ENCODE results near the gene SEMA6A. TPM values are rescaled to one million over a fixed set of nuclear protein-coding genes. Genes with fewer than 3 reads are reported as not detected.
A peak's percentile ranks its signal among the peaks of the same experiment; 100 is the strongest.
"Not testable (repeated sequence)": the region's sequence is repeated elsewhere in the genome, so short reads cannot be mapped to it uniquely, and the experiment has no call there.

Gene SEMA6A
- total RNA-seq, 1 experiment from 2014 or later, result not detected

DNA sequence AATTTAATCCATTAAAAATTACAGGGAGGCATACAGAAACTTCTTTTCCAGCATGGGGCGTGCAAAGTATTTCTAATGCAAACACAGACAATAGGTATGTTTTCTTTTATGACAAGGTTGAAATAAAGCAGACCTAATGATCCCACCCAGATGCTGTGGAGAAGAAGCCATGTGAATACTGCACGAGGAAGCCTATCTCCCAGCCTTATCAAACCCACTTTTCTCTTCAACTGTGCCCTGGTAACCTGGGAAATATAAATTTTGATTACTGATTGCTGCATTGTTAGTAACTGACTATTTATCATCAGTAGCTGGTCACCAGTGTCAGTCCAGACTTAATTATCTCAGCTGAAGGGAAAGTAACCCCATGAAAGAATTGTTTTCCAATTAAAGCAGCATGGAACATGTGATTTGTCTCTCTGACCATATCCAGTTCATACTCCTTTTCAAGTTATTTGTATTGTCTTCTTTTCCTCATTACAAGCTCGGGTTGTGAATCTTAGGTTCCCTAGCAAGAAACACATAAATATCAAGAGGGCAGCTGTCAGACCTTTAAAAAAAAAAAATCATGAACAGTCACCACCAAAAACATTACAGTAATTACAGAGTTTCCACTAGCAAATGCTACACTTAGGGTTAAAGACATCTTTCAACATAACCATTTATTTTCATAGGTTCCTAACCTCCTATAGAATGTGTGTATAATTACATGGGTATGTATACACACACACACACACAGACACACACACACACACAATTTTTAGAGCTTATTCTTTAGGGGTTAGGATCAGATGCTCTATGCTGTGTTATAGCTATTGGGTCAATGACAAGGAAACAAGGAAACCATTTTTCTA, 50.3 kb downstream of the SEMA6A start:
- DNase-seq (ENCODE audit: low read depth), result no peak

DNA sequence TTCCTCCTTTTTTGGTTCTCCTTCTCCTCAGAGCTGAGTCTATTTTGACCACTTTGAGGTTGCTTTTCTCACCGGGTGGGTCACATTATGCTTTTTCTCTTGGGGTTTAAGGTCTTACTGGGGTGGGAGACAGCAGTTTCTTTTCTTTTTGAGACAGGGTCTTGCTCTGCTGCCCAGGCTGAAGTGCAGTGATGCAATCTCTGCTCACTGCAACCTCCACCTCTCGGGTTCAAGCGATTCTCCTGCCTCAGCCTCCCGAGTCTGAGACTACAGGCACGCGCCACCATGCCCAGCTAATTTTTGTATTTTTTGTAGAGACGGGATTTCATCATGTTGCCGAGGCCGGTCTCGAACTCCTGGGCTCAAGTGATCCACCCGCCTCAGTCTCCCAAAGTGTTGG, 51.4 kb downstream of the SEMA6A start:
- not testable (repeated sequence) for DNase-seq (ENCODE audit: low read depth)

DNA sequence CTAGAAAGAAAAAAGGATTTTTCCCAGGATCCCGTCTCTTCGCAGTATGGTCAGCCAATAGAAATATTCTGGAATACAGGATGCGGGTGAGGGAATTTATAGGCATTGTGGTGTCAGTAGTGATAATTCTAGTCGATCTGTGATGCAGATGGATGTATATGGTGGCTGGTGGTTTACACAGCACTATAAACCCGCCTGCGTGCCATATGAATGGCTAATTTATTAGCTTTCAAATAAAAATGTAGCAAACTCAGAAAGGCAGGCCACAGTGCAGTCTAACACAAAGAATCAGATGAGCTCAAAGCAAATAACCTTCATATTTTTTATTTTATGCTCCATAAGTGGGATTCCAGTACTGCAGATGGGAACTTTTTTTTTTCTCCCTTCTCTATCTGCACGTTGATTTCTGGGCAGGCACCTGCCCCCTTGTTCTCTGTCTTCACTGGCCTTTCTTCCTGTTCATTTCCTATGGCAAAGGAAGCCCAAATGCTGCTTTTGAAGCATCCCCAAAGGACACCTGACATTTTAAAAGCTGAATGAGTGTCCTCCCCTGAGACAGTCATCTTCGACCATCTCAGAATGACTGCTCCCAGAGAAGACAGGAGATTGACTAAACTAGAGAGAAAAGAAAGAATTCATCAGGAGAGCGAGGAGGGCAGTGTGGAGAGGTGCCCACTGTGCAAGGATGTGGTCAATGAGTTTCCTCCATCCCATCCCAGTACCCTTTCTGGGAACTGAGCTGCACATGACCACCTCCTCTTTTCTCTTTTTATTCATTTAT, 52.1 kb downstream of the SEMA6A start:
- DNase-seq (ENCODE audit: low read depth), result no peak

DNA sequence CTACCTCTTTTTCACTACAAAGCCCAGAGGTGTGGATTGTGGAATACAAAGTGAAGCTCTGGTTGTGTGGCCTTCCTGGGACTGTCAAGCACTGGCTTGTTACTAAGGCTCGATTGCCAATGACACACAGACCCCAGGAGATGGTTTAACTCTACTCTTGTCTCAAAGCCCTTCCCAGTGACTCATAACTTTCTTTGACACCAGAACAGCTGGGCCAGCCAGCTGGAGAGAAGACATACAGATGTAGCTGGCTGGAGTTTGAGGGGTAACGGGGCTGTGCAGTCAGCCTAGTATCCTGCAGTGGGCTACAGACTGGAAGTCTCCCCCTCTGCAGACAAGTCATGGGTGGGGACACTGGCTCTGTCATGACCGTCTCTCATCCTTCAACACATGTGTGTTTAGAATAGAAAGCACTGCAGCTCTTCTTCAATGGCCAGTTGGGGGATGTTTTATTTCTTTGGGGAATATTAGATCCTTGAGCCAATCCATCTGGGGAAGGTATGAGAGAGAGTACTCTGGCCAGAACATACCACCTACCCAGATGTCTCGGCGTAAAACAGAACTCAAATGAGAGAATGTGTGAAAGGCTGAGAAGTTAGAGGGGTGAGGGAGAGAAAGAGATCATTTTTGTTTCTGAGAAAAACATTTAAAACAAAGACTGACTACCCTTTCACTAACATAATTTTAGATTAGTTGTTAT, 53.3 kb downstream of the SEMA6A start:
- DNase-seq (ENCODE audit: low read depth), result peak; percentile 31

DNA sequence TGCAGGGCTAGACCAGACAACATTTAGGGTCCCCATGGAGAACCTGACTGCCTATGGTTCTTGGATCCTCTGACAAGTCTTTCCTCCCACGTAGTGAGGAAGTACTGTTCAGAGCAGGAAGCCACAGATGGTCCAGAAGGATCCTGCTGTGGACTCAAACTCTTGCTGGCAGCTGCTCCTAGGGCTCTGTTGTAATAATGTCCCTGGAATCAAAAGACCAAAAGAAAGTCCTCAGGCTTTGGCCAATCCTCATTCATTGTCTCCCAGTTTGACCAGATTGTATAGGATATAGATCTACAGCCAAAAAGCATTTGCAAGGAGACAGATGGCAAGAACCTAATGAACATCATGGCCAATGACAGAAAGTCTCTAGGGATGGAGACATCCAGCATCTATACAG, 53.9 kb downstream of the SEMA6A start:
- DNase-seq (ENCODE audit: low read depth), result no peak

DNA sequence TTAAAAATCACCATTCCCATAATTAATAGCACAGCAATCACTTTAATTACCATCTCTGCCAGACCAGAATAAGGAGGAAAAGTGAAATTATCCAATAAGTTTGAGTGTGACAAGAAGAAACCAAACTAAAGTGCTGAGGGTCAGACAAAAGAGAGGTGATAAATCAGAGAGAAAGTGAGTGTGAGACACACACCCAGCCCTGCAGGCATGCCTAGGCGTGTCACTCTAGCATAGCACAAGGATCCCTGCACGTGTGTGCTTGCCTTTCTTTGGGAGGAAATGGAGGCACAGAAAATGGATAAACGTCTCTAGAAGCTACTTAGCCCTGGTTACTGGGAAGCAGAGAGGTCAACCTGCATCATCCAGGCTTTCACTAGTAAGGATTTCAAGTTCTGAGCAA, 56.2 kb downstream of the SEMA6A start:
- no peak for DNase-seq (ENCODE audit: low read depth)

DNA sequence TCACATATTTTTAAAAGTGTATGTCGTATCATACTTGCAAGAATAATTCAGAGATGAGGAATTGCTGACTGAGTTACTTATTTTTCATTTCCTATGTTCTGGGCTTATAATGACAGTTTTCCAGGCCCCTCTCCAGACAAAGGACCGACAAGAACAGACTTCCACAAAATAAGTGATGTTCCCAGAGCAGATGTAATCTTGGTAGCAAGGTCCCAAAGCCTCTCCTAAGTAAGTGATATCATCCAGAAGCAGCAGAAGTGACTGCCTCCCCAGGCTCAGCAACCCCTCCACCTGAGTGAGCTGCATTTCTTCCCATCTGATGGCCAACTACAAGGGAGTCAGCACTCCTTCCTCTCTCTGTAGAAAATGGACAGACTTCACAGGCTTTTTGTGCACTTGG, 57.1 kb downstream of the SEMA6A start:
- no peak for DNase-seq (ENCODE audit: low read depth)

DNA sequence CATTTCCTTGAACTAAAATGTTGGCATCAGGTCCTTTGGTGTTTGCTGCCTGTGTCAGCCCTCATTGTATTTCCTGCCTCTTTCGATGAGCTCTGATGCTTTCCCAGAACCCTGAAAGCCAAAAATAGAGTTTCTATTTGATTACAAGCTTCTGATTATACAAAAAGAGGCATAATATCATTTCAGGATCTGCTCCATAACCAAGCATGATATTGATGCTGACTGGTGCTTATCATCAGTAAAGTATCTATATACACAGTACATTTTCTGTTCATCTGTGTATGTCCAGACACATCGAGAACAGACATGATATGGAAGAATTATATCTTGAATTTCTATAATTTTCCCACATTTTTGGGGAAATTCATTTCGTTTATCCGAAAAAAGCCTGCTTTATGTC, 58.6 kb downstream of the SEMA6A start:
- DNase-seq (ENCODE audit: low read depth), result no peak

DNA sequence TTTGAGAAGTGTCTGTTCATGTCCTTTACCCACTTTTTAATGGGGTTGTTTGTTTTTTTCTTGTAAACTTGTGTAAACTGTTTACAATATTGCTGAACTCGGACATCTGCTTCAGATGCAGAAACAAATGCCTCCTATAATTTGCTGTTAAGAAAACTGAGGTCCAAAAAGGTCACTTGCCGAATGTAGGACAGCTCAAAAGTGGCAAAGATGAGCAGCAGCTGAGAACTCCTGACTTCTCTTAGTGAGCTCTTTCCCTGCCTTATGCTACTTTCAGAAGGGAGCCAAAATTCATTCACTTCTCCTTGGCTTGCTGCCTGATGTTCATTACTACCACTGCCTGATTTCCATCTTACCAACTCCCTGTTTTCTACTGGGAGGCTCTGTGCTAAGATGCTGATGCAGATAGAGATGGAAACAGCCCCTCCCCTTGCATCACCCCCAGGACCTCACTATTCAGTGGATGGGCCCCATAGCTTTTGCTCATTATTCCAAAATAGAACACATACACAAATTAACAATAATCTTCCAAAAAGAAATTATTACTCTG, 60.1 kb downstream of the SEMA6A start:
- DNase-seq (ENCODE audit: low read depth), result no peak

DNA sequence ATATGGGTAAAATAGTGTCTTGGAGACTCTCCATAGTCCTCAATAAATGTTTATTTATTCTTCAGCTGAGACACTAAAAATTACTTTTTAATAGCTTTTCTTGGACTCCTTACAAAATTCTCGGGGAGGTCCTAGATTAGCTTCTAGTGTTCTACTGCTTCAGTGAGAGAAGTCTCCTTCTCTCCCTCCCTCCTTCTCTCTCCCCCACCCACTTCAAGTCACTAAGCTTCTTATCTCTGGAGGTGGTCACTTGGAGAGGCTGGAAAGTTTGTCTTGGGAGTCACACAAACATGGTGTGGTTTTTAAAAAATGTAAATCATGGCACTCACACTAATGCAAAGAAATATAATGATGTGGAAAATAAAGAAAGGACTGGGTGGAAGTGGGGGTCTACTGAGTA, 64.1 kb downstream of the SEMA6A start:
- no peak for DNase-seq (ENCODE audit: low read depth)

DNA sequence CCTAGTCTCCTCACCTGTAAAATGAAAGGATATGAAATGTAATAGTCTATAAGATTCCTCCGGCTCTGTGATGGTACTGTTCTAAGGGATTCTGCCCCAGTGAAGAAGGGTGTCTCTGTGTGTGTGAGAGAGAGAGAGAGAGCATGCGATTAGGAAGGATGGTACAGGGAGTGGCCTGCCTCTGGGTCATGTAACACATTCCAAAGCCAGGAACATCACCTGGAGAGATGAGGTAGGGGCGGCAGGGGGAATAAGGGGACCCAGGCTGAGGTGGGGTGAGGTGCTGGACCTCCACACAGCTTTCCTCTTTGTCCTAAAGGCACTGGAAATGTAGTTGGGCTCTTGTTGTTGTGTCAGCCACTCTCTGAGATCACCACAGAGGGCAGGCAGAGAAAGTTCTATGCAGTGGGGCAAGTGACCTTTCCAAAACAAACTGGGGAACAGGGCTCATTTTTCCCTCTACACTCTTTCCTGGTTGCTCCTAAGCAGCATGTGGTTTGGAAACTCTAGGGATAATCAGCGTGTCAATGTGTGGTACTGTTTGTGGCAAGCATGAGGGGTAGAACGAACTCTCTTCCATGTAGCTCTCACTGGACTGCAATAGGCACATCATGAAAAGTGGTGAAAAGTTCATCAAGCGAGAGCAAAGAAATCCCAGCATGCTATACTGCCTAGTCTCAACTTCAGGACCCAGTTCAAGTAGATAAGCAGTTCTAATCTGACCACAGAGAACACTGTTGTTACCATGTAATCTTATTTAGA, 65.0 kb downstream of the SEMA6A start:
- no peak for DNase-seq (ENCODE audit: low read depth)

DNA sequence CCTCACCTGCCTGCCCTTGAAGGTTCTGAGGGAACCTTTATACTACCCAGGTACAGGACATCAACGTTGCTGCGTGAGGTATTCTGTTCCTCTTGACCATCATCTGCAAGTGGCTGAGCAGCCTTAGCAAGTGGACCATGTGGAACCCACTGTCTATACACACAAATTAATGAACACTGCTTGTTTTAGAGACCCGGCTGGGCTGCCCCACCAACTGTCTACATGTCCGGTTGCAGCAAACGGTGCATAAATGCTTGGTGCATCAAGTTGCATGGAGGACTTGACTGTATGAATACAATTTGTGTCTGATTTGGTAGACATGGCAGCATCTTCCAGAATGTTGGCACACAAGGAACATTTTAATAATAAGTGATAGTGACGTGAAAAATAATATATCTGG, 65.8 kb downstream of the SEMA6A start:
- DNase-seq (ENCODE audit: low read depth), result no peak

DNA sequence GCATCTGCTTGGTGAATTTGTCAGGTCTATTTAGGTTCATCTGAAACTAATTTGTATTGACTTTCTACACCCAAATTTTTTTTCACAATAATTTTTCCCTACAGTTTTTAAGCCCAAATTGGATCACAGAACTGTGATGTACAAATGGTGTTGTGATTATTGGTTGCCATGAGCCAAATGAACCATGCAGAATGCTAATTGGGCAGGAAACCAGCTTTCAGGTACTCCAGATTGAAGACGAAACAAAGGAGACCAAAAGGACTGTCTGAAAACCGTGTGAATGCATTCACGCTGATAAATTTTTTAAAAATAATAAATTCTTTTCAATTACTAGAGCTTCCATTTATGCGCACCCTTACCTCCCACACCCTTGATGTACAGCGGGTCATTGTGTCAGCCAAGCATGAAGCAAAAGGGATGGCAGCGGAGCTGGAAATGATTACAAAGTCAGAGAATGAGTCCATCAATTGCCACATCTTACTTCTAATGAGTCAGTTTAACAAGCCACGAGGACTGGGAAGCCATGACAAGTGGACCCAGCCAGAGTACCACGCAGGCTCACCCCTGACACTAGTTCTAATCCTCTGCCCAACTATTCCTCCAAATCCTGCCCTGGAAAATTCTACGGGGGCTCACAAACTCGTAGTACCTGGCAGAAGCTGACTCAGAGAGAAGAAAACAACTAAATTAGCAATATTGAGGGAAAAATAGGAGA, 66.5 kb downstream of the SEMA6A start:
- no peak for DNase-seq (ENCODE audit: low read depth)

DNA sequence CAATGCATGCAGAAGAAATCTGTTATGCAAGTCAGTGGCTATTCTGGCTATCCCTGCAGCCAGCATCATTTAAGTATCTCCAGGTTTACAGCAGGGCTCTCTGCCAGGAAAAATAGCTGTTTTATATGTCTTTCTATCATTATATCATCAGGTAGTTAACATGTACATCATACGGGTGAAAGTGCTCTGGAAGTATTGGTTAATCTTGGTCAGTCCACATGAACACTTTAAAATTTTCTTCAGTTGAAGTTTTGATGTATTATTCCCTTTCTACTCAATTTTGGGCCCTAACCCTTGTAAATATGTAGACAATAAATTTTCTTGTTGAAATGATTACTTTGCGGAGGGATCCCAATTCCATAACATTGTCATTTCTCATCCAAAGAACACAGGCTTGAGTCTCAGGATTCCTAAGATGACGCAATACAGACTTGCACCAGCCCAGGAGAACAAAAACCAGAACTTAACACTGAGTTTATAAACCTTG, 67.5 kb downstream of the SEMA6A start:
- no peak for DNase-seq (ENCODE audit: low read depth)

DNA sequence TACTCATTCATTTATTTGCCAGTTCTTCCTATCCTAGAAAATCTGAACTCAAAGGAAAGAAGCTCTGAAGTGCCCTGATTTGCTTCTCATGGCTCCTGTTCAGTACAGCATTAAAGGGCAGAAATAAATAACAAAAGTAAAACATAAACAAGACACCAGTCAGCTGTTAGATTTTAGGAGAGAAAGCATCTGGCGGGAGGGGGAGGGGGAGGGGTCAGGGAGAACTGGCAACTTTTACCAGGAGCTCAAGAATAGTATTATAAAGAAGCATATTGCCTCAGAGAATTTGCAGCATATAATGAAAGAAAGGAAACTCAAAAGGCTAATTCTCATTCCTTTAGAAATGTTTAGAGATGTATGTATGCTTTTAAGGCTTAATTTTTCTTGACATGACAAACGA, 68.1 kb downstream of the SEMA6A start:
- no peak for DNase-seq (ENCODE audit: low read depth)

DNA sequence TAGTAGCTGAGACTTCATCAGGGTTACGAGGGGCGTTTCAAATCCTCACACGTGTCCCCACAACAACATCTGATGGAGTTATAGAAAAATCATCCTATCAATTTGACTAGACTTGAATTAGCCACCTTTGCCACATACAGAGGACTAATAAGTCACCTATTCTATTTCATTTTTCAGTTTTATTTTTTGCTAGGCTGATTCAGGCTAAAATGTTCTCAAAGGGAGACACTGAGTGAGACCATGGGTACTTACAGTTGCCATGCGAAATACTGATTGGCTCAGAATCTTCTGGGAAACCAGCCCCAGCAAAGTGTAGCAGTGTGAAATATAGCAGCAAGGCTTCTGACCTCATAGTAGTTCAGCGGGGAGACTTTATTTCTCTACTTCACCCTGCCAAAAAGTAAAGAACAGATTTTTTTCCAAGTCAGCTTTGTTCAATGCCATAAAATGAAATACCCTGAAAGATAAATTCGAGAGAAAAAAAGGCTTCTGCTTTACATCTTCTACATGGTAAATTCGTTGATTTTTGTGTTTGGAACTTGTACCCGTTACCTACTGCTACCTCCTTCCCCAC, 69.9 kb downstream of the SEMA6A start:
- no peak for DNase-seq (ENCODE audit: low read depth)

DNA sequence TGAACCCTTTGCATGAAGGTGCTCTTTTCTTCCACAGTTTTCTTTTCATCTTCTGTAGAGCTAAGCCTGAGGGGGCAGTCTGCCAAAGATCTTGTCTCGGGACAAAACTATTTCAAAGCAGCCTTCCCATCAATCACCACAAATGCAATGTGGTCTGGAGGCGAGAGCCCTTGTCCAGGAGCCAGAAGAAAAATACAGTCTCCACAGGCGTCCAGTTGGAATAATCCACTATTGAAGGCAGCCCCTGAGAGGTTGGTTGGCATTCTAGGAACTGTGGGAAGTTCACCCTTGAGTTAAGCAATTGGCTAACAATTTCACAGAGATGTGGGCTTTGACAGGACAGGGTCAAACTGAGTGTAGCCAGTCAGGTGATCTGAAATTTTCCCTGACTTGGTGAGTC, 72.0 kb downstream of the SEMA6A start:
- DNase-seq (ENCODE audit: low read depth), result peak; percentile 80

DNA sequence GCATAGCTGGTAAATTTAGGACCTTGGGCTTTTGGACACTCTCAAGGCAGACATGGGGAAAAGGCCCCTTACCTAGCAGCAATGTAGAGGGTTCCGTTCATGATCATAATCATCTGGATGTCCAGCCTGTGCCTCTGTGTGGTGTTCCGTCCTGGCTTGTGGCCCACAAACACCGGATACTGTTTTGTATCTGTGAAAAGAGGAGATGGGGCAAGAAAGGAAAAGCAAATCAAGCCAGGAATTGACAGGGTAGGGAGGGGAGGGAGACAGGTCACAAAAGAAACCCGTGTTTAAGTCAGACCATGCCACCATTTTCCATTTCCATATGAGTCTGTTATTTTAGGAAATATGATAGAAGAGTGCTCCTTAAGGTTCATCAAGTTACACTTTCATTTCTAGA, 72.5 kb downstream of the SEMA6A start:
- no peak for DNase-seq (ENCODE audit: low read depth)

DNA sequence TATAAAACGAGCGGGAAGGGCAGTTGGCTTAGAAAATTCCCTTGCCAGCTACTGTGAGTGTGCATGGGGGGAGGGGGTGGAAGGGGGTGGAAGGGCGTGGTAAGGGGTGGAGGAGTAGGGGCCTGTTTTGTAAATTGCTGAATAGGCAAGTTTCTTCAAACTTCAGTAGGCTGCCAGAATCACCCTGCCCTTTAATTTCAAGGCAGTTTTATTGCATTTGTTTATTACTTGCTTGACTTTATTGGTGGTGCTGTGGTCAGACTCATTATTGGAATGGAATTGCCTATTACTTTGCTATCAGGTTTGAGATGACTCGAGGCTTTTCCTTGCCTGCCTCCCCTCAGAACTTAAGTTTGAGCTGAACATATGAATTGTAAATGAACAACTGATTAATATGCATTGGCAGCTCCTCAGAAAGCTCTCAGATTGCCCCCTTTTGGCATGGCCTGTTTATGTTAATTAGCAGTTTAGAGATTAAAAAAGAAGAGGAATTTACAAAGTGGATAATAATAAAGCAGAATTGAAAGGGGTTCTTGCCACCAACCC, 76.0 kb downstream of the SEMA6A start:
- DNase-seq (ENCODE audit: low read depth), result no peak

DNA sequence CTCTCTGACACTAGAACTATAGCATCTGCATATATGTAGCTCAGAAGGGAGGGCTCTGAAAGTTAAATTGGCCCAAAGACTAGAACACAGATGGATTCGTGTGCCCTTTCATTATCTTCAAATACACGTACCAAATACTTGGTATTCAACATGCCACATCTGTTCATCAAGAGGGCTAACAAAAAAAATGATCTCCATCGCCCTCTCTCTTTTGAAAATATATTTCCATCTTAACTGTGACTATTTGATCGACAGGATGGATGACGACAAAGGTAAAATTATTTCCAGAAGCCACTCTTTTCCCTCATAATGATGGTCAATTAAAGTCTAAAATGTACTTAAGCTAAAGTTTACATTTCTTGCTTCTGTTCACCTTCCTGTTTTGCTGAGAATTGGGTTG, 77.0 kb downstream of the SEMA6A start:
- no peak for DNase-seq (ENCODE audit: low read depth)

All from LHCN-M2 (cell line).